ENCODE results near the gene BCL6. TPM values are rescaled to one million over a fixed set of nuclear protein-coding genes. Genes with fewer than 3 reads are reported as not detected.

Gene BCL6
- polyA plus RNA-seq, 1 experiment: 12.8 TPM

DNA sequence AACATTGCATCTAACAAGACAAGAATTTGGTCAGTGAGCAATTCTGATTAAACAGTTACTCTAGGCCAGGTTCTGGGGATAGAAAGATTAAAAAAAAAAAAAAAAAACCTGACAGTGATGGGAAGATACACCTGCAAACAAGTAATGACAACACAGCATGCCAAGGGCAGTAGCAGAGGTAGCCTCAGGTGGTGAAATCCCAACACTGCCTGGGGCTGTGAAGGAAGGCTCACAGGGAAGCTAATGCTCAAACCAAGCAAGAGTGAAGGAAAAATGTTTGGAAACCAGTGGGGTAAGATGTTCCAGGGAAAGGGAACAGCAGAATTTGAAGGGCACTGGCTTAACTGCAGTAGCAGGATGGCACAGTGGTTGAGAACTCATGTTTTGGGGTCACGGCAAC lies 51.8 kb downstream of the BCL6 start:
- no peak for DNase-seq (ENCODE audit: low read depth, low spot score)
- Histone ChIP-seq H3K9me3 (ENCODE audit: control insufficient read depth, insufficient read depth, low read length) (no peaks in the 10 kb centered on the region), H3K4me3 (ENCODE audit: low read depth, low read length) (no peak overlapping the region), H3K27me3 (ENCODE audit: control insufficient read depth, insufficient read depth, low read length) (peaks cover 21% of the 10 kb centered on the region), H3K27ac (ENCODE audit: low read depth, low read length) (no peak overlapping the region)
- CTCF ChIA-PET: interaction anchor here (3.2 kb wide), 1 partner anchor 14 kb away, joined by 28 read pairs; no protein-coding TSS in a partner anchor
- POLR2A ChIA-PET: no interaction called here
- TF ChIP-seq, protein P1, sequence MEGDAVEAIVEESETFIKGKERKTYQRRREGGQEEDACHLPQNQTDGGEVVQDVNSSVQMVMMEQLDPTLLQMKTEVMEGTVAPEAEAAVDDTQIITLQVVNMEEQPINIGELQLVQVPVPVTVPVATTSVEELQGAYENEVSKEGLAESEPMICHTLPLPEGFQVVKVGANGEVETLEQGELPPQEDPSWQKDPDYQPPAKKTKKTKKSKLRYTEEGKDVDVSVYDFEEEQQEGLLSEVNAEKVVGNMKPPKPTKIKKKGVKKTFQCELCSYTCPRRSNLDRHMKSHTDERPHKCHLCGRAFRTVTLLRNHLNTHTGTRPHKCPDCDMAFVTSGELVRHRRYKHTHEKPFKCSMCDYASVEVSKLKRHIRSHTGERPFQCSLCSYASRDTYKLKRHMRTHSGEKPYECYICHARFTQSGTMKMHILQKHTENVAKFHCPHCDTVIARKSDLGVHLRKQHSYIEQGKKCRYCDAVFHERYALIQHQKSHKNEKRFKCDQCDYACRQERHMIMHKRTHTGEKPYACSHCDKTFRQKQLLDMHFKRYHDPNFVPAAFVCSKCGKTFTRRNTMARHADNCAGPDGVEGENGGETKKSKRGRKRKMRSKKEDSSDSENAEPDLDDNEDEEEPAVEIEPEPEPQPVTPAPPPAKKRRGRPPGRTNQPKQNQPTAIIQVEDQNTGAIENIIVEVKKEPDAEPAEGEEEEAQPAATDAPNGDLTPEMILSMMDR (IDR thresholded peaks at IDR 0.05; ENCODE audit: low read depth, low read length): no peak

DNA sequence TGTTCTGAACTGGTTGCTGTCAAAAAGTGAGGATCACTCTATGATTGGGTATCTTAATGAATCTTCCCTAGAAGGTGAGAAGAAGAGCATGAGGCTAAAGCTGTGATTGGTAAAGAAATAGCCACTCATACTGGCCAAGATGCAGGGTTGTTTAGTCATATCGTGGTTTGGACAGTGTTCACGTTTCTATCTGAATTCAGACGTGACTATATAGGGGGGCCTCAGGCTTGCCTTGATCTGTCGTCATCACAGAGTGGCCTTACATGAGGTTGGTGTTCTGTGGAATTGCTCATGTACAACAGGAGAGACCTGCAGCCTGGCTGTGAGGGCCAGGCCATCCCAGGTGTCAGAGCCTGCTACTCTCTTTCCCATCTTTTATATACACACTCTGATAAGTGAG lies 55.3 kb downstream of the BCL6 start:
- H3K9me3 ChIP-seq (ENCODE audit: control insufficient read depth, insufficient read depth, low read length): no peaks in the 10 kb centered on the region; the same call in 1 of the 2 replicates

DNA sequence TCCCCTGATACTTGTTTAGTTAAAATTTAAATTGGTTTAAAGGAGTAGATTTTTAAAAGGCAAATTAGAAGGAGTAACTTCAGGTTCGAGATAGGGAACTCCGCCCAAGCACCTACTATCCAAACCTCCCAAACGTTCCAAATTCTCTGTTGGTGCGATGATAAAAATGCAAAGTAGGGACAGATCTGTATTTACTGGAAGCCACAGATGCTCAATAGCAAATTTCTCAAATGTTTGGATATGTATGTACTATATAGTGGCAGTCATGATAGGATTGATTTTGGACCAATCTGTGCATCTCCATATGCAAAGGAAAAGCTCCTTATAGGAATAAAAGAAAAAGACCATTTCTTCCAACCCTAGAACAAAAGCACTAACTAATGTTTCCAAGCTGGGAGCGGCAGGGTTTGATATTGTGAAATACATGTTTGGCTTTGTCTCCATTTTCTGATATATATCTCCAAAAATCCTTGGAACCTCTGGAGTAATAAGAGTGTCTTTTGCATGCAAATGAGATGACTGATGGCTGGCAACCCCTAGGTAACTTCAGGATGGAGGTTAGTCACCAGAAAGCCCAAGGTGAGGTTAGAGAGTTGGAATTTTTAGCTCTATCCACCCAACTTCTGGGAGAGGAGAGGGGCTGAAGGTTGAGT lies 58.5 kb downstream of the BCL6 start:
- no peak for DNase-seq (ENCODE audit: low read depth, low spot score)
- no peak overlapping the region for H3K27ac ChIP-seq (ENCODE audit: low read depth, low read length)
- H3K9me3 ChIP-seq (ENCODE audit: control insufficient read depth, insufficient read depth, low read length): no peaks in the 10 kb centered on the region; the same call in 1 of the 2 replicates
- H3K27me3 ChIP-seq (ENCODE audit: control insufficient read depth, insufficient read depth, low read length): peaks cover 11% of the 10 kb centered on the region
- CTCF ChIA-PET: interaction anchor here (2.3 to 4.5 kb wide), 2 partner anchors 8 to 368 kb away, joined by 9 to 40 read pairs; no protein-coding TSS in a partner anchor
- TF ChIP-seq, protein P1 (IDR thresholded peaks at IDR 0.05; ENCODE audit: low read depth, low read length): no peak
- H3K4me3 ChIP-seq (ENCODE audit: low read depth, low read length): no peak overlapping the region
- POLR2A ChIA-PET: no interaction called here

More for the DNA sequence above, 55.3 kb downstream of the BCL6 start:
- ChIA-PET CTCF (interaction anchor here (0.6 to 4.5 kb wide), 5 partner anchors 11 to 371 kb away, joined by 4 to 40 read pairs (median 8); no protein-coding TSS in a partner anchor), POLR2A (no interaction called here)
- Histone ChIP-seq H3K27ac (ENCODE audit: low read depth, low read length) (no peak overlapping the region), H3K27me3 (ENCODE audit: control insufficient read depth, insufficient read depth, low read length) (peaks cover 15% of the 10 kb centered on the region), H3K4me3 (ENCODE audit: low read depth, low read length) (no peak overlapping the region)
- no peak for DNase-seq (ENCODE audit: low read depth, low spot score)
- TF ChIP-seq, protein P1 (IDR thresholded peaks at IDR 0.05; ENCODE audit: low read depth, low read length): no peak

DNA sequence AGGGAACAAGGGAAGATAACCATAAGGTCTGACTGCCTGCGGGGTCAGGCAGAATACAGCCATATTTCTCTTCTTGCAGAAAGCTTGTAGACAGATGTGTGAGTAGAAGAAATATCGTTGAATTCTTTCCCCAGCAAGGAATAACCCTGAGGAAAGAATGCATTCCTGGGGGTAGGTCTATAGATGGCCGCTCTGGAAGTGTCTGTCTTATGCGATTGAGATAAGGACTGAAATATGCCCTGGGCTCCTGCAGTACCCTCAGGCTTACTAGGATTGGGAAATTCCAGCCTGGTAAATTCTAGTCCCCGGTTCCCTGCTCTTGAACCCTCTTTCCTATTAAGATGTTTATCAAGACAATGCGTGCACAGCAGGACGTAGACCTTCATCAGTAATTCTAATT lies 59.3 kb downstream of the BCL6 start:
- Histone ChIP-seq H3K4me3 (ENCODE audit: low read depth, low read length) (no peak overlapping the region), H3K27ac (ENCODE audit: low read depth, low read length) (no peak overlapping the region), H3K27me3 (ENCODE audit: control insufficient read depth, insufficient read depth, low read length) (peaks cover 14% of the 10 kb centered on the region), H3K9me3 (ENCODE audit: control insufficient read depth, insufficient read depth, low read length) (no peaks in the 10 kb centered on the region; the same call in 1 of the 2 replicates)
- TF ChIP-seq, protein P1 (IDR thresholded peaks at IDR 0.05; ENCODE audit: low read depth, low read length): no peak
- DNase-seq (ENCODE audit: low read depth, low spot score): no peak
- POLR2A ChIA-PET: no interaction called here
- CTCF ChIA-PET: interaction anchor here (2.3 kb wide), 1 partner anchor 367 kb away, joined by 9 read pairs; no protein-coding TSS in a partner anchor

DNA sequence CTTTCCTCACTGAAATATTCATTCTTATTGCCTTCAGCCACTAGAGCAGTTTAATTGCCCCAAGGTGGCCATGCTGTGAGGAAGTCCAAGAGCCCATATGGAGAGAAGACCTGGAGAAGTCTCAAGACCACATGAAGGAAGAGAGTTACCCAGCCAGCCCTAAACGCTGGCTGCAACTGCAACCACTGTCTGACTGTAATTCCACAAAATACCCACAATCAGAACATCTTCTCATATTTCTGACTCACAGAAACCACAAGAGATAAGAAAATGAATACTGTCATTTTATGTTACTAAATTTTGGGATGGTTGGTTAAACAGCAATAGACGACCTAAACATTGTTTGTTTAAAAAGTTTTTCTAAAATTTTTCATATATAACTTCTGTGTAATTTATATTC lies 60.4 kb downstream of the BCL6 start:
- POLR2A ChIA-PET: no interaction called here
- no peak overlapping the region for H3K27ac ChIP-seq (ENCODE audit: low read depth, low read length)
- TF ChIP-seq, protein P1 (IDR thresholded peaks at IDR 0.05; ENCODE audit: low read depth, low read length): no peak
- DNase-seq (ENCODE audit: low read depth, low spot score): no peak
- CTCF ChIA-PET: interaction anchor here (1.3 to 10.6 kb wide), 3 partner anchors 69 to 546 kb away, joined by 3 to 696 read pairs (median 3); partner anchors contain the start of gene RPL39L
- no peak overlapping the region for H3K4me3 ChIP-seq (ENCODE audit: low read depth, low read length)
- H3K27me3 ChIP-seq (ENCODE audit: control insufficient read depth, insufficient read depth, low read length): peaks cover 18% of the 10 kb centered on the region
- H3K9me3 ChIP-seq (ENCODE audit: control insufficient read depth, insufficient read depth, low read length): no peaks in the 10 kb centered on the region; the same call in 1 of the 2 replicates

Measured in AG04450 (cell line).